ENCODE results near the gene ZNF319.

GRCh38 chr16:57986196-57986595, 14.3 kb downstream of the ZNF319 start:
- TF ChIP-seq CTCF (IDR thresholded peaks at IDR 0.05; ENCODE audit: poor library complexity, severe bottlenecking) (no peak), EP300 (conservative IDR thresholded peaks at IDR 0.05; ENCODE audit: poor library complexity, severe bottlenecking) (no peak), SMC3 (conservative IDR thresholded peaks at IDR 0.05; ENCODE audit: poor library complexity) (no peak), MXI1 (conservative IDR thresholded peaks at IDR 0.05; ENCODE audit: poor library complexity, severe bottlenecking) (no peak)

All from neural cell (in vitro differentiated cells).